Pancreas (tissue), 10 donors: Measurements from ENCODE around the gene HNMT. TPM values are rescaled to one million over a fixed set of nuclear protein-coding genes. Genes with fewer than 3 reads are reported as not detected.

ENCODE experiments used
- ATAC-seq, 4 donors: fragments of 200-7000 bp; cut with Tn5 transposase; one replicate each; pipeline versions ENCODE4 v1.8.0 to v1.9.1; 2020; ENCODE audit warnings: mild to moderate bottlenecking in 4 of 4, moderate library complexity in 4 of 4
- DNase-seq, 6 donors: peaks; one replicate each; pipeline ENCODE4 v3.0.0-alpha.2; 2020
- FAIRE-seq: peaks from 2 replicates; lab custom pipeline; 2012; peaks lifted over from hg19 to GRCh38; lab: Jason Lieb, UNC
- H3K27ac ChIP-seq, 4 donors: fragments of 200-600 bp; sonication (generic); 1 replicate in 3 of 4; 2 replicates in 1 of 4; pipeline versions ENCODE4 v1.5.0 to v1.8.0; 2020
- H3K27me3 ChIP-seq, 4 donors: fragments of 200-600 bp; one replicate each; pipeline ENCODE4 v1.8.0; 2021
- H3K36me3 ChIP-seq, 3 donors: fragments of 200-600 bp; sonication (generic) in 1 of 3; one replicate each; pipeline versions ENCODE4 v1.5.0 to v1.8.0; 2020 to 2021
- H3K4me1 ChIP-seq, 3 donors: fragments of 200-600 bp; one replicate each; pipeline ENCODE4 v1.8.0; 2021
- H3K4me3 ChIP-seq, 4 donors: fragments of 200-600 bp; sonication (generic) in 2 of 4; one replicate each; pipeline versions ENCODE4 v1.5.0 to v1.8.0; 2020 to 2021
- H3K9me3 ChIP-seq, 4 donors: fragments of 200-600 bp; one replicate each; pipeline ENCODE4 v1.8.0; 2021
- CTCF ChIP-seq, 4 donors: fragments of 200-600 bp; sonication (generic) in 3 of 4; IDR thresholded peaks; one replicate each; pipeline versions ENCODE4 v1.5.0 to v1.8.0; 2021; ENCODE audit warnings: antibody characterized with exemption in 4 of 4
- WGBS, 2 donors: extraction: QIAGEN DNeasy Blood & Tissue Kit; methylation state at CpG; one replicate each; pipeline ENCODE4 v1.1.7; 2013; 5-methylcytosine and 5-hydroxymethylcytosine counted together
- intact Hi-C, 3 donors: fragments of 100-400 bp; cut with DNase I; formaldehyde crosslinking; loops; one replicate each; pipeline versions ENCODE4 v1.11.1 to v1.14.2; 2022
- polyA plus RNA-seq, 2 donors: library from polyadenylated mRNA; stranded (reverse); fragments of 200-250 nt; gene quantifications; one replicate each; pipeline ENCODE4 v1.2.3, GENCODE V29; 2013
- total RNA-seq, 6 donors: library from RNA; stranded (reverse); fragmentation: NEBNext Ultra II Directional in 4 of 6; extraction: Animal tissue kit (Norgen Biotek cat#: 25700) in 4 of 6; gene quantifications; one replicate each; pipeline versions ENCODE4 v1.2.1 to v1.2.4, GENCODE V29; 2021 to 2023
- donor health status: healthy with polysubstance abuse.
- donor health status: DM: no; HTN: no; CAD: no; lungs with moderate emphysema.
- donor health status: DM: no; HTN: no; CAD: no.
- donor health status: control.
- donor health status: control.
- donor health status: Bipolar disorder and iron deficiency.
- donor health status: DM: yes; HTN: yes; CAD: no.
- donor health status: DM: no; HTN: no; CAD: no.
- donor health status: DM: no; HTN: no; CAD: no.
- donor health status: DM: yes; HTN: yes; CAD: no.

The HNMT gene
- total and polyA plus RNA-seq, 8 donors: 14.8 to 44.6 (median 25.1) TPM

- peak in 1 of 4 donors; percentile 3 for ATAC-seq
- no peak for TF ChIP-seq CTCF (IDR thresholded peaks at IDR 0.05)
- no peak for DNase-seq
- no peak for FAIRE-seq
- Histone ChIP-seq H3K27me3 (no peaks in the 10 kb centered on the region), H3K9me3 (no peaks in the 10 kb centered on the region), H3K27ac (peak overlapping the region; percentile 62 to 91 (median 76)), H3K4me1 (peaks cover 30 to 43% (median 43%) of the 10 kb centered on the region in 3 donors), H3K36me3 (peaks cover 0 to 12% (median 0%) of the 10 kb centered on the region in 3 donors), H3K4me3 (no peak overlapping the region)
- 77 to 82% methylated on average over 3 of the region's 3 CpGs for WGBS, 2 donors
- intact Hi-C loops: no loop called here
These were observed 12.0 kb downstream of the HNMT start for GRCh38 chr2:137976274-137976673.

GRCh38 chr2:137977790-137978189, 13.5 kb downstream of the HNMT start:
- Histone ChIP-seq H3K27me3 (no peaks in the 10 kb centered on the region), H3K36me3 (peaks cover 0 to 9% (median 0%) of the 10 kb centered on the region in 3 donors), H3K27ac (peak overlapping the region in 1 of 4 donors; percentile 21), H3K4me1 (peaks cover 30 to 43% (median 43%) of the 10 kb centered on the region in 3 donors), H3K9me3 (no peaks in the 10 kb centered on the region), H3K4me3 (no peak overlapping the region)
- TF ChIP-seq CTCF (IDR thresholded peaks at IDR 0.05): no peak
- DNase-seq (no peak), ATAC-seq (no peak), FAIRE-seq (no peak)
- intact Hi-C loops: no loop called here

GRCh38 chr2:137980459-137980858, 16.2 kb downstream of the HNMT start:
- peaks cover 14 to 22% (median 19%) of the 10 kb centered on the region in 3 donors for H3K4me1 ChIP-seq
- H3K27ac ChIP-seq: peak overlapping the region in 1 of 4 donors; percentile 7
- intact Hi-C loops: no loop called here
- no peaks in the 10 kb centered on the region for H3K9me3 ChIP-seq
- H3K27me3 ChIP-seq: no peaks in the 10 kb centered on the region
- FAIRE-seq (no peak), DNase-seq (no peak), ATAC-seq (no peak)
- H3K4me3 ChIP-seq: no peak overlapping the region
- H3K36me3 ChIP-seq: peaks cover 0 to 9% (median 0%) of the 10 kb centered on the region in 3 donors
- TF ChIP-seq CTCF (IDR thresholded peaks at IDR 0.05): no peak

- Histone ChIP-seq H3K27ac (no peak overlapping the region), H3K9me3 (no peaks in the 10 kb centered on the region), H3K36me3 (peaks cover 0 to 11% (median 0%) of the 10 kb centered on the region in 3 donors), H3K4me3 (no peak overlapping the region), H3K27me3 (no peaks in the 10 kb centered on the region), H3K4me1 (peaks cover 9 to 16% (median 14%) of the 10 kb centered on the region in 3 donors)
- 91 to 94% methylated on average over 11 of the region's 11 CpGs for WGBS, 2 donors
- TF ChIP-seq CTCF (IDR thresholded peaks at IDR 0.05): no peak
- intact Hi-C loops: no loop called here
- DNase-seq (no peak), ATAC-seq (peak in 2 of 4 donors; percentile 16 to 28), FAIRE-seq (no peak)
These were observed 16.9 kb downstream of the HNMT start for GRCh38 chr2:137981112-137981656.

GRCh38 chr2:137983581-137983980, 19.3 kb downstream of the HNMT start:
- no peak for FAIRE-seq
- no peak for TF ChIP-seq CTCF (IDR thresholded peaks at IDR 0.05)
- H3K27ac ChIP-seq: no peak overlapping the region
- WGBS, 2 donors: 83 to 87% methylated on average over 3 of the region's 3 CpGs
- DNase-seq: no peak
- no peak for ATAC-seq
- H3K9me3 ChIP-seq: no peaks in the 10 kb centered on the region
- intact Hi-C loops: no loop called here
- H3K4me3 ChIP-seq: no peak overlapping the region
- no peaks in the 10 kb centered on the region for H3K27me3 ChIP-seq
- H3K4me1 ChIP-seq: no peaks in the 10 kb centered on the region
- H3K36me3 ChIP-seq: peaks cover 0 to 18% (median 0%) of the 10 kb centered on the region in 3 donors
